ENCODE results near the gene RGS17.

- TF ChIP-seq, protein P1, sequence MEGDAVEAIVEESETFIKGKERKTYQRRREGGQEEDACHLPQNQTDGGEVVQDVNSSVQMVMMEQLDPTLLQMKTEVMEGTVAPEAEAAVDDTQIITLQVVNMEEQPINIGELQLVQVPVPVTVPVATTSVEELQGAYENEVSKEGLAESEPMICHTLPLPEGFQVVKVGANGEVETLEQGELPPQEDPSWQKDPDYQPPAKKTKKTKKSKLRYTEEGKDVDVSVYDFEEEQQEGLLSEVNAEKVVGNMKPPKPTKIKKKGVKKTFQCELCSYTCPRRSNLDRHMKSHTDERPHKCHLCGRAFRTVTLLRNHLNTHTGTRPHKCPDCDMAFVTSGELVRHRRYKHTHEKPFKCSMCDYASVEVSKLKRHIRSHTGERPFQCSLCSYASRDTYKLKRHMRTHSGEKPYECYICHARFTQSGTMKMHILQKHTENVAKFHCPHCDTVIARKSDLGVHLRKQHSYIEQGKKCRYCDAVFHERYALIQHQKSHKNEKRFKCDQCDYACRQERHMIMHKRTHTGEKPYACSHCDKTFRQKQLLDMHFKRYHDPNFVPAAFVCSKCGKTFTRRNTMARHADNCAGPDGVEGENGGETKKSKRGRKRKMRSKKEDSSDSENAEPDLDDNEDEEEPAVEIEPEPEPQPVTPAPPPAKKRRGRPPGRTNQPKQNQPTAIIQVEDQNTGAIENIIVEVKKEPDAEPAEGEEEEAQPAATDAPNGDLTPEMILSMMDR (tag by site-specific recombination; IDR thresholded peaks at IDR 0.05): no peak
- no peak for TF ChIP-seq REPIN1 (tag by site-specific recombination; IDR thresholded peaks at IDR 0.05; ENCODE audit: low read depth)
Measured at GRCh38 chr6:153062516-153062915, 68.6 kb downstream of the RGS17 start.
